GM12878 (cell line): ENCODE data around the gene PRM3.

Experiments
- CEBPB ChIP-seq, 2 experiments: fragments of 150-350 bp in 1 of 2; IDR thresholded peaks; 2 replicates each; pipeline ENCODE4 v1.6.1; 2012 to 2014; ENCODE audit warnings: low read depth in 2 of 2, low read length in 2 of 2, borderline replicate concordance in 1 of 2, inconsistent platforms in 1 of 2
- EGR1 ChIP-seq, 2 experiments: IDR thresholded peaks; 1 replicate in 1 of 2; 2 replicates in 1 of 2; pipeline ENCODE4 v1.6.1; 2011 to 2012; ENCODE audit warnings: low read depth in 2 of 2, low read length in 2 of 2, borderline replicate concordance in 1 of 2, mild to moderate bottlenecking in 1 of 2, moderate library complexity in 1 of 2
- MXI1 ChIP-seq: fragments of 150-350 bp; IDR thresholded peaks from 2 replicates; pipeline ENCODE4 v1.6.1; 2011; ENCODE audit warnings: low read depth, mild to moderate bottlenecking, inconsistent platforms, low read length, improper control_type of control experiment
- NFXL1 ChIP-seq: fragments of 450-650 bp; IDR thresholded peaks from 2 replicates; pipeline ENCODE4 v1.6.1; 2017; ENCODE audit warnings: antibody characterized with exemption, mild to moderate bottlenecking, borderline replicate concordance
- PBX3 ChIP-seq: IDR thresholded peaks from 2 replicates; pipeline ENCODE4 v1.6.1; 2011; ENCODE audit warnings: mild to moderate bottlenecking, low read depth, low read length, moderate library complexity; ENCODE audit not compliant: insufficient replicate concordance
- RAD21 ChIP-seq: IDR thresholded peaks from 2 replicates; pipeline ENCODE4 v1.6.1; 2011; ENCODE audit warnings: mild to moderate bottlenecking, low read depth, low read length, moderate library complexity; ENCODE audit not compliant: insufficient read depth
- STAT3 ChIP-seq: IDR thresholded peaks from 2 replicates; pipeline ENCODE4 v1.6.1; 2011; ENCODE audit warnings: low read depth, low read length, improper control_type of control experiment
- TF ChIP-seq, protein P1 (sequence below), 3 experiments: IDR thresholded peaks in 2 of 3; conservative IDR thresholded peaks in 1 of 3; 2 replicates each; pipeline ENCODE4 v1.5.1; 2011; ENCODE audit warnings: low read depth in 3 of 3, low read length in 3 of 3, mild to moderate bottlenecking in 3 of 3, control low read depth in 2 of 3, moderate library complexity in 2 of 3, inconsistent platforms in 1 of 3, mixed read lengths in 1 of 3; ENCODE audit not compliant: control insufficient read depth in 2 of 3, insufficient read depth in 1 of 3; ENCODE audit errors: extremely low read depth in 1 of 3
- TF ChIP-seq, protein P2 (sequence below): fragments of 450-650 bp; IDR thresholded peaks from 2 replicates; pipeline ENCODE4 v1.6.1; 2017; ENCODE audit warnings: low read depth, mild to moderate bottlenecking, moderate library complexity

DNA sequence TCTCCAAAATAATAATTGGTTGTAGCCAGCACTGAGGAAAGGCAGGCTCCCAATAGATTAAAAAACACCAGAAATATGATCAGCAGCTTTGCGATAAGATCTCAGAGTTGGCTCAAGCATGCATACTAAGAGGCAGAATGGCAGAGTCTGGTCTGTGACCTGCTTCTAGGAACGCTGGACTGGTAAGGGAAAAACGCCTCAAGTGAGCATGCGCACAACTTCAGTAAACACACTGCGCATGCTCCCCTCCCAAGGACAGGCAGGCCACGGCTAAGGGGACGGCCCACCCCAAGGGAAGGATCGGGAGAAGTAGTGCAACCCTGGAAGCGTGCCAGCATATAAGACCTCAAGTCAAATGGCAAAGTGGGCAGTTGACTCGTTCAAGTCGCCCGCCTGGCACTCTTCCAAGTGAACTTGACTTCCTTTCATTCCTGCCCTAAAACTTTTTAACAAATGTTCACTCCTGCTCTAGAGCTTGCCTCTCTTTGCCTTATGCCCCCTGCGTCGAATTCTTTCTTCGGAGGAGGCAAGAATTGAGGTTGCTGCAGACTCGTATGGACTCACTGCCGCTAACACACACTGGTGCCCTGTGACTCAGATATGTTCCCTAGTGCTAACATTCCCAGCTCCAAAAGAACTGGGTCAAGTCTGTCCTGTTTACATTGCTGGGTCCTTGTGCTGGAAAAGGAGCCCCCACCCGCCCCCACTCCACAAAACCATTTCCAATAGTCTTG lies 30.1 kb upstream of the PRM3 start:
- TF ChIP-seq, protein P1, sequence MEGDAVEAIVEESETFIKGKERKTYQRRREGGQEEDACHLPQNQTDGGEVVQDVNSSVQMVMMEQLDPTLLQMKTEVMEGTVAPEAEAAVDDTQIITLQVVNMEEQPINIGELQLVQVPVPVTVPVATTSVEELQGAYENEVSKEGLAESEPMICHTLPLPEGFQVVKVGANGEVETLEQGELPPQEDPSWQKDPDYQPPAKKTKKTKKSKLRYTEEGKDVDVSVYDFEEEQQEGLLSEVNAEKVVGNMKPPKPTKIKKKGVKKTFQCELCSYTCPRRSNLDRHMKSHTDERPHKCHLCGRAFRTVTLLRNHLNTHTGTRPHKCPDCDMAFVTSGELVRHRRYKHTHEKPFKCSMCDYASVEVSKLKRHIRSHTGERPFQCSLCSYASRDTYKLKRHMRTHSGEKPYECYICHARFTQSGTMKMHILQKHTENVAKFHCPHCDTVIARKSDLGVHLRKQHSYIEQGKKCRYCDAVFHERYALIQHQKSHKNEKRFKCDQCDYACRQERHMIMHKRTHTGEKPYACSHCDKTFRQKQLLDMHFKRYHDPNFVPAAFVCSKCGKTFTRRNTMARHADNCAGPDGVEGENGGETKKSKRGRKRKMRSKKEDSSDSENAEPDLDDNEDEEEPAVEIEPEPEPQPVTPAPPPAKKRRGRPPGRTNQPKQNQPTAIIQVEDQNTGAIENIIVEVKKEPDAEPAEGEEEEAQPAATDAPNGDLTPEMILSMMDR (IDR thresholded peaks at IDR 0.05 in 2 of 3, conservative IDR thresholded peaks at IDR 0.05 in 1 of 3; ENCODE audit: control insufficient read depth in 2 of 3, extremely low read depth in 1 of 3, insufficient read depth in 1 of 3, low read depth in 3 of 3, low read length in 3 of 3) = no peak
- TF ChIP-seq CEBPB (IDR thresholded peaks at IDR 0.05; ENCODE audit: borderline replicate concordance in 1 of 2, low read depth in 2 of 2, low read length in 2 of 2) (no peak), EGR1 (IDR thresholded peaks at IDR 0.05; ENCODE audit: borderline replicate concordance in 1 of 2, low read depth in 2 of 2, low read length in 2 of 2) (no peak), PBX3 (no peak), NFXL1 (no peak), RAD21 (no peak), MXI1 (no peak), STAT3 (no peak)
- TF ChIP-seq, protein P2, sequence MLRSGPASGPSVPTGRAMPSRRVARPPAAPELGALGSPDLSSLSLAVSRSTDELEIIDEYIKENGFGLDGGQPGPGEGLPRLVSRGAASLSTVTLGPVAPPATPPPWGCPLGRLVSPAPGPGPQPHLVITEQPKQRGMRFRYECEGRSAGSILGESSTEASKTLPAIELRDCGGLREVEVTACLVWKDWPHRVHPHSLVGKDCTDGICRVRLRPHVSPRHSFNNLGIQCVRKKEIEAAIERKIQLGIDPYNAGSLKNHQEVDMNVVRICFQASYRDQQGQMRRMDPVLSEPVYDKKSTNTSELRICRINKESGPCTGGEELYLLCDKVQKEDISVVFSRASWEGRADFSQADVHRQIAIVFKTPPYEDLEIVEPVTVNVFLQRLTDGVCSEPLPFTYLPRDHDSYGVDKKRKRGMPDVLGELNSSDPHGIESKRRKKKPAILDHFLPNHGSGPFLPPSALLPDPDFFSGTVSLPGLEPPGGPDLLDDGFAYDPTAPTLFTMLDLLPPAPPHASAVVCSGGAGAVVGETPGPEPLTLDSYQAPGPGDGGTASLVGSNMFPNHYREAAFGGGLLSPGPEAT = no peak
